HG02970 (cell line): ENCODE results near the gene KLHL9.
"Not testable (repeated sequence)": the region's sequence is repeated elsewhere in the genome, so short reads cannot be mapped to it uniquely, and the experiment has no call there.

Experiments
- ATAC-seq: cut with Tn5 transposase; IDR thresholded peaks from one replicate; pipeline ENCODE4 v1.9.1; 2021; ENCODE audit warnings: mild to moderate bottlenecking, moderate library complexity, moderate number of reproducible peaks; ENCODE audit not compliant: unreplicated experiment, low FRiP score

KLHL9 gene

DNA sequence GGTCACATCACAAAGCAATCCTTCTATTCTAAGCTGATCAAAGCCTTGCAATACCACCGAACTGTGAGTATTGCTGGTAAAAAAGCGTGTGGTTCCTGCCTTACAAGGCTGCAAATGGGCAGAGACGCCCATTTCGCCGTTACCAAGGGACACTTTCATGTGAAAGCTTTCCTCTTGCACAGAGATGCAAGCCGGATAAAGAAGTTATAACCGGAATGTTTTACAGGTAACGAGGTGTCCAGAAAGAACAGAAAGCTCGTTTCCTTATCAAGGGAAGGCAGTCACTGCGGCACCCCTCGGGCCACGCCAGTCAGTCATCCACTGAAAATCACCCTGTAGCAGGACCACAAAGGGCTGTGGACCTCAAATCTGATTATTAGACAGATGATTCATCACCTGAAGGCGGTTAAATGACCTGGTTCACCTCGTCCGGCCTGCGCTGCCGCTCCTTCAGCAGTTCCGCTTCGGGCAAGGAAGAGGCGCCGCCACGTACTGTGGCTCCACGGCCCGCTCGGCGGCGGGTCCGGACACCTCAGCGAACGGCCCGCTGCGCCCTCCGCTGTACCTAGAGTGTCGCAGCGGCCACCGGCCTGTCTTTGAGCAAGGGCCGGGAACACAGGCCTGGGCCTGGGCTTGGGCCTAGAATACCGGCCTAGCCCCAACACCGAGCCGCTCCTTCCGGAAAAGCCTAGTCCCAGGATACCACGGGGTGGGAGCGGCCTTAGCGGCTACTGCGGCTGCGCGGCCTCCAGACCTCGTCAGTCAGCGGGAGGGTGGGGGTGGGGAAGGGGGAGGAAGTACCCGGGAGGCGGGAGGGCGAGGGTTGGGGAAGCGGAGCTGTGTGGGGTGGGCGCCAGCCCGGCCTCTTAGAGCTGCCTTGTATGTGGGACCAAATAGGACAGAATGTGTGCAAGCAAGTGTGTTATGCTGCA, at the start of gene KLHL9:
KLHL9 (minus strand) TSS at position 704 of the 932 bp plus-strand sequence; CDS start at position 159, 545 bp downstream.
- ATAC-seq, result peak; percentile 90

DNA sequence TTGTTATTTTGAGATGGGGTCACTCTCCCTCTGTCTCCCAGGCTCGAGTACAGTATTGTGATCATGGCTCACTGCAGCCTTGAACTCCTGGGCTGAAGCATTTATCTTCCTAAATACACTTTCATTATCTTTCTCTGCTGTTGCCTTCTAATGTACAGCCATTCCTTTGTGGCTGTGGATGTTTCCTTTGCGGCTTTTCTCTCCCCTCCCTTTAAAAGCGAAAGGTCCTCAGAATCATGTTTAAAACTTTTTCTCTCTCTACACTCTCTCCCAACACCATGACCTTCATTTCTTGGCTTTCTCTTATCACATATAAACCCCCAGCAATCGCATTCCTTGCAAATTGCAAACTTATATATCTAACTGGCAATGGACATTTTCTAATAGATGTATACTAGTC, 48.4 kb upstream of the KLHL9 start:
- no peak for ATAC-seq

DNA sequence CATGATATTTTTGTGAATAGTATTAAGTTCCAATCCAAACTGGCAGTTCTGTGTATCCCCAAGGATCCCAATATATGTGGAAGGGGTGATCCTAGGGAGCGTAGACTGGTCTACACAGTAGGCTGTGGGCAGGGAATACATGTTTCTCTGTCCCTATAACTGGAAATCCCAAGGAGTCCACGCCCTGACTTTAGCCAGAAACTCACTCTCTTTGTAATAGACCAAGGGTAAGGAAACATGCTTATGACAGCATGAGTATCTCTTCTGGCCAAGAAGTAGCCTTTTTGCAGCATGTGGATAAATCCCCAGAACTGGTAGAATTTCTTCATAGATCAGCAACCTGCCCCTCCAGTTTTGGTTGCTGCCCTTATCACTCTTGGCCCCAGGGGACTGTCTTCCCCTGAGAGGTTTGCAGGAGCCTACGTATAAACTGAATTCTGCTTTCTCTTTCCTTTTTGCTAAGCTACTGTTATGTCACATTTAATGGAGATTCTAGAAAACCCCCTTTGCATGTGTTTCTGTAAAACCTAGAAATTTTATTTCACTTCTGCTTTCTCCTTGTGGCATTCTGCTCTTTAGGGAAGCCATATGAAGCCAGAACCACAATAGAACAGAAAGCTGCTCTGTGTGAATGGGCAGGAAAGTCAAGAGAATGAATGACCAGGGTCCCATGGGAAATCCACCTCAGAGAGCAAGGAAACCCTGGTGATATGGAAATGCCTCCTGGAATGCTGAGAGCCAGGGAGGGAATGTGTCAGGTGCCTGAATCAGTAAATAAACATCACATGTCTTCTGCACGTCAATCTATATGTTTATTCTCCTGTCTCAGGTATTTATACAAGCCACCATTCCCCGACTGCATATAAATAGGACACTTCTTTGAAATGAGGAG, 46.5 kb upstream of the KLHL9 start:
- peak; percentile 95 for ATAC-seq

DNA sequence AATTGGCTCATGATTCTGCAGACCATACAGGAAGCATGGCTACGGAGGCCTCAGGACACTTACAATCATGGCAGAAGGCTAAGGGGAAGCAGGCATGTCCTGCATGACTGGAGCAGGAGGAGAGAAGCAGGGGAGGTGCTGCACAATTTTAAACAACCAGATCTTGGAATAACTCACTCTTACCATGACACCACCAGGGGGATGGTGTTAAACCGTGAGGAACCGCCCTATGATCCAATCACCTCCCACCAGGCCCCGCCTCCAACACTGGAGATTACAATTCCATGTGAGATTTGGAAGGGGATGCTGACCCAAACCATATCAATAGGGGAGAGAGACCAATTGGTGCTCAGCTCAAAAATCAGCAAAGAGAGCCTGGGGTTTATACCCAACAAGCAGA, 36.3 kb upstream of the KLHL9 start:
- not testable (repeated sequence) for ATAC-seq

- no peak for ATAC-seq
Measured at GRCh38 chr9:21367957-21368356, 32.8 kb upstream of the KLHL9 start, which contains the start of gene IFNA13. Gene IFNA13, minus strand, starts transcription at chr9:21368057. Its CDS starts 47 bp downstream, at chr9:21368010.

GRCh38 chr9:21367169-21367568, 32.0 kb upstream of the KLHL9 start:
- peak; percentile 88 for ATAC-seq

DNA sequence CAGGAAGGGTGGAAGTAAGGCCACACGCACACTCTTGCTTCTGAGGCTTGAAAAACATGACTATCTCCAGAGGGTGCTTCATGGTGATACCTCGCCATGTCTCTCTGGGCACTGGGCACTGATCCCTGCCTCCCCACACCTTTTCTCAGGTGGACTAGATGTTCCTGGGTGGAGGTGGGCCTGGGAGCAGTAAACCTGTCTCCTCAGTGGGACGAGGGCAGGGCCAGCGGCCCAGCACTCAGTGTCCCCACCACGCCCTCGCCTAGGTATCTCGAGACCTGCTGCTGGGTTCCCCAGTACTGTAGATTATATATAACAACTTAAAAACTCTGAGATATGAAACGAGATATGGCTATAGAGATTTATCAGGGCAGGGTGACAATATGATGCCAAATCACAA, 27.1 kb upstream of the KLHL9 start:
- no peak for ATAC-seq

GRCh38 chr9:21357479-21358460, 22.6 kb upstream of the KLHL9 start:
- ATAC-seq, result peak; percentile 76

GRCh38 chr9:21350787-21351186, 15.6 kb upstream of the KLHL9 start, which contains the start of gene IFNA6:
Gene IFNA6, minus strand, starts transcription at chr9:21350887. Its CDS starts 0 bp downstream, at chr9:21350887.
- no peak for ATAC-seq

DNA sequence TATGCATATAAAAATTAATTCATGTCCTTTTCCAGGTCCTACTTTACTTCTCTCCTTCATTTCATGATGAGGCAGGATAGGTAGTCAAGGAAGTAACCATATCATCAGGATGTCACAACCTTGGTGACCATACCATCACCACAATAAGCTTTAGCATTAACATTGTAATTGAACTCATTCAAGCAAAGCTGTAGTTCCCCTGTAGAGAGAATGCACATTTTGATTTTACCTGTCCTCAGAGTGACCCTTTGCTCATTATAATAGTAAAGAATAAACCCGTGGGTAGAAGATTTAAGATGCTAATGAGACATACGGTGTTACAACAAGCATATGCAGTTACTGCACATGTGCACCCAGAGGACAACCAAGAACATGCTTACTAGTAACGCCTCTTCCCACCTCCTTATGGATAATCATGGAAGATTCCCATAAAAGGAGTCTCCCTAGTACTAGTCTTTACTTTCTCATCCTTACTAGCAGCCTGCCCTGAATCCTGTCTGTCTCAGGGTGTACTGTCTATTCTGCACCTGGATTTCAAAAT, 13.3 kb upstream of the KLHL9 start:
- ATAC-seq, result no peak

DNA sequence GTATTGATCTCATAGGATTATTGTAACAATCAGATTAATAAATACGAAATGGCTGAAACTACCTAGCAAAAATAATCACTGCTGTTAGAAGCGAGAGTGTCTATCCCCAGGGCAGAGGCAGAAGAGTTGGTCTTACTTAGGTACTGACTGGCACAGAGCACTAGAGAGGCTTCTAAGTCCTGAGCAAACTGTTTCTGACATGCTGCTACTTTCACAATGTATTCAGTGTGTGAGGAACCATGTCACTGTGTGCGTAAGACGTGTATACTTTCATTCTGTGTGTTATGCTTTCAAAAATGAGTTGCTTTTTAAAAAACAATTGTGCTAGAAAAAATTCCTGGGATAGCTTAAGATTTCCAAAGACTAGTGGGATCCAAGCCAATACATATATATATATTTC, 5.5 kb upstream of the KLHL9 start:
- no peak for ATAC-seq

GRCh38 chr9:21336457-21336856, 1.3 kb upstream of the KLHL9 start:
- no peak for ATAC-seq

DNA sequence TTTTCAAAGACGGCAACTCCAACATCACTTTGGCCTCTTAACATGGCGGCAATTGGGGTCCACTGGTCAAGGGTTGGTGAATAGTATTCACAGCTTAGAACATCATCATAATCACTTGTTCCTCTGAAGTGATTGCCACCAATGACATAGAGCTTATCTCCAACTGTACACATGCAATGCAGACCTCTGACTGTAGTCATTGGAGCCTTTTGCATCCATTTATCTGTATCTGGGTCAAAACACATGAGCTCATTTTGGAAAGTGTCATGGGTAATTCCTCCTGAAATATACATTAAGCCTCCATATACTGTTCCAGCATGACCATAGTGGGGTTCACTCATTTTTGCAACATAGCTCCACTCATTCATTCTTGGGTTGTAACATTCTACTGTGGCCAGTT, 2.0 kb downstream of the KLHL9 start:
- ATAC-seq, result no peak

GRCh38 chr9:21331676-21332402, 3.4 kb downstream of the KLHL9 start:
- no peak for ATAC-seq

DNA sequence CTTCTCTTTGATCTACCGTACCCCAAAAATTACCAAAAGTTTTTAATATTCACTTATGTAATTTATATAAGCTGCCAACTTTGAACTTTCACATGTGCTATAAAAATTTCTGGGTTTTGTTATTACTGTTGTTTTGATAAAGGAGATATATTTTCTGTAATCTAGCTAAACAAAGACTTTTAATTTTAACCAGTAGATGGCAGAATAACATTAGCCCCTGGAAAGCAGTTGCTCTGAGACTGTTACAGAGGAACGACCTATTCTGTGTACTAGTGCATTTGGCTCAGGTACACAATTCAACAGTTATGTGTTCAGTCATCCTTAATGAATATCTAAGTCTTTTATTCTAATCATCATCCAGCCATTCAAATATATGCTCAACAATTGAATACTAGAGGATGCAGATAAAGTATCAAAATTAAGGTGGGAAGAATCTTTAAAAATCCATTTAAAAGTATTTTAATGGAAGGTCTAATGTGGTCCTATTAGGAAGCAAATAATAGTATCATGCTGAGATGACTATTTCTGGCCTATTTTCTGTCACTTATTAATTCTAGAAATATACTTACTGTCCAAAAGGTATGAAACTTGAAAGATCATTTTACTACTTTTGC, 8.6 kb downstream of the KLHL9 start:
- ATAC-seq, result no peak

DNA sequence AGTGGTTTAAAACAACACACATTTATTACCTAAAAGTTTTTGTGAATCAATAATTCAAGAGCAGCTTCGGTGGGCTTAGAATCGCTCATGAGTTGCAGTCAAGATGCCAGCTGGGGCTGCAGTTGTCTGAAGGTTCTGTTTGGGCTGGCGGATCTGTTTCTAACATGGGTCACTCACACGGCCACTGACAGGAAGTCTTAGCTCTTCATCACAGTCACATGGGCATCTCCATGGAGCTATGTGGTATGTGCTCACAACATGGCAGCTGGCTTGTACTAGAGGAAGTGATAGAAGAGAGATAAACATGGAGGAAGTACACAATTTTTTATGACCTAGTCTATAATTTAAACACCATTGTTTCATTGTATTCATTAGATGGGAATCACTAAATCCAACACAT, 11.2 kb downstream of the KLHL9 start:
- no peak for ATAC-seq

- no peak for ATAC-seq
Measured at GRCh38 chr9:21322911-21323461, 12.2 kb downstream of the KLHL9 start.

- no peak for ATAC-seq
Measured at GRCh38 chr9:21320465-21320864, 14.7 kb downstream of the KLHL9 start.
